Melanocyte of skin (primary cell): ENCODE data around the gene POLR2M. TPM values are rescaled to one million over a fixed set of nuclear protein-coding genes. Genes with fewer than 3 reads are reported as not detected.

Experiments used
- total RNA-seq, 2 donors: library from RNA; depleted of rRNA; stranded (reverse); fragments of >200 nt; gene quantifications; 2 replicates each; pipeline ENCODE4 v1.2.3, GENCODE V29; 2012

POLR2M gene
- total RNA-seq: 100 to 1,000 TPM in 1 of 2 donors, 10 to 100 TPM in 1; 86.4 to 263 TPM

DNA sequence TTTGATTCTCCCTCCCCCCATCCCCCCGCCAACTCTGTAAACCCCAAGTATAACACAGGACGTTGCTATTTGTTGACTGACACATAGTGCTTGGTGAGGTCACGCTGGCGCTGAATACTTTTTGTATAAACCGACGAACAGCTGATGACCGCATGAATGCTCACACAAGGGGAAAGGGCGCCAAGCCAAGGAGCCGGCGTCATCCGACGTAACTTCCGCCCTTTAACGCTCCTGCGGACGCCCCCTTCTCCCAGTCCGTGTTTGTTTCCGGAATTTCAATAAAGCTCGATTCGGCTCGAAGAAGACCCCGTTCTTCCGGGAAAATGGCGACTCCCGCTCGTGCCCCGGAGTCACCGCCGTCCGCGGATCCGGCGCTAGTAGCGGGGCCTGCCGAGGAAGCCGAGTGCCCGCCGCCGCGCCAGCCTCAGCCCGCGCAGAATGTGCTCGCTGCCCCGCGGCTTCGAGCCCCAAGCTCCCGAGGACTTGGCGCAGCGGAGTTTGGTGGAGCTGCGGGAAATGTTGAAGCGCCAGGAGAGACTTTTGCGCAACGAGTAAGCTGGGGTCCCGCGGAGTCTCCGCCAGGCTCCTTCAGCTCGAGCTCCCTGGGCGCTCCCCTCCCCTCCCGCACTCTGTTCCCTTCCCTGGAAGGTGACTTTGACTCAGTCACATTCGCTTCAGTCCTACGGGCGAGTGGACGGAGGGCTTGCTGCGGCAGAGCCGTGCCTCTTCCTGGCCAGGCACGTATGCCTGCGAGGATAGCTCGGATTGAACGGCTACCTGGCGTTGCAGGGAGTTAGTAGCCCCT is at the start of gene POLR2M:
TSS of gene POLR2M (plus strand) at position 310 of the 805 bp plus-strand sequence. CDS start at position 439, 129 bp downstream.

Other genes starting within 250 kb of the POLR2M start
- gene MYZAP, start 114.8 kb upstream of the POLR2M start, total RNA-seq: under 1 TPM in 1 of 2 donors, not detected in 1; under 0.01 TPM